Measurements from ENCODE around the gene PLEKHF1. TPM values are rescaled to one million over a fixed set of nuclear protein-coding genes. Genes with fewer than 3 reads are reported as not detected.
"Not testable (repeated sequence)": the region's sequence is repeated elsewhere in the genome, so short reads cannot be mapped to it uniquely, and the experiment has no call there.

The PLEKHF1 gene
- total and polyA plus RNA-seq, 2 experiments from 2014 or later = 10.1 to 25.1 TPM

- no peaks in the 10 kb centered on the region for H3K9me3 Mint-ChIP-seq
- Histone ChIP-seq H2AFZ (no peak overlapping the region), H3F3A (replicated peaks; ENCODE audit: low read depth) (0 out of 2 replicates have a peak, but pooled peaks cover 7% of the 10 kb centered on the region), H3K4me3 (no peak overlapping the region), H3K9me2 (ENCODE audit: insufficient read depth) (no peaks in the 10 kb centered on the region; the same call in 1 of the 2 replicates), H3K27me3 (ENCODE audit: insufficient read depth) (no peaks in the 10 kb centered on the region), H3K4me1 (ENCODE audit: insufficient read depth) (peaks cover 10% of the 10 kb centered on the region), H3K79me2 (replicated peaks; ENCODE audit: insufficient read depth) (peaks cover 52% of the 10 kb centered on the region), H3K27ac (ENCODE audit: low read depth) (no peak overlapping the region), H3K4me2 (no peak overlapping the region), H3K36me3 (ENCODE audit: insufficient read depth) (no peaks in the 10 kb centered on the region), H4K20me1 (replicated peaks; ENCODE audit: insufficient read depth) (no peaks in the 10 kb centered on the region; the same call in none of the 2 replicates)
- H3K27me3 Mint-ChIP-seq (ENCODE audit: insufficient read depth, low read depth, poor library complexity) = peaks cover 6% of the 10 kb centered on the region
- TF ChIP-seq NANOG (IDR thresholded peaks at IDR 0.05; ENCODE audit: borderline replicate concordance) = no peak
- TF ChIP-seq EZH2phosphoT487 (IDR thresholded peaks at IDR 0.05; ENCODE audit: unreplicated experiment) = no peak
- no peak for TF ChIP-seq POLR2AphosphoS5 (IDR thresholded peaks at IDR 0.05; ENCODE audit: low read depth)
- no peak overlapping the region; the same call in 2 of the 3 replicates for H3K4me3 Mint-ChIP-seq
- H3K27ac Mint-ChIP-seq = no peak overlapping the region
- DNase-seq (ENCODE audit: low spot score) (no peak), ATAC-seq (no peak)
- H3K36me3 Mint-ChIP-seq (ENCODE audit: low read depth) = peaks cover 16% of the 10 kb centered on the region
- H3K4me1 Mint-ChIP-seq = peaks cover 33% of the 10 kb centered on the region
Measured at GRCh38 chr19:29670255-29670654, 5.0 kb downstream of the PLEKHF1 start.

GRCh38 chr19:29671026-29671392 is 5.7 kb downstream of the PLEKHF1 start:
- H3K4me3 ChIP-seq; H4K20me1 ChIP-seq (replicated peaks; ENCODE audit: insufficient read depth); ATAC-seq; DNase-seq (ENCODE audit: low spot score); H3K27ac ChIP-seq (ENCODE audit: low read depth); H3K27me3 ChIP-seq (ENCODE audit: insufficient read depth); H3K4me3 Mint-ChIP-seq; H3K4me1 ChIP-seq (ENCODE audit: insufficient read depth); H3K9me2 ChIP-seq (ENCODE audit: insufficient read depth); H3K27me3 Mint-ChIP-seq (ENCODE audit: insufficient read depth, low read depth, poor library complexity); H3K9me3 Mint-ChIP-seq; H3K4me2 ChIP-seq; H3K36me3 ChIP-seq (ENCODE audit: insufficient read depth); H3K27ac Mint-ChIP-seq; H3F3A ChIP-seq (replicated peaks; ENCODE audit: low read depth); H2AFZ ChIP-seq: not testable (repeated sequence)
- peaks cover 33% of the 10 kb centered on the region for H3K4me1 Mint-ChIP-seq
- H3K36me3 Mint-ChIP-seq (ENCODE audit: low read depth) = peaks cover 16% of the 10 kb centered on the region
- H3K79me2 ChIP-seq (replicated peaks; ENCODE audit: insufficient read depth) = peaks cover 52% of the 10 kb centered on the region

GRCh38 chr19:29671393-29672160 is 6.3 kb downstream of the PLEKHF1 start:
- Histone ChIP-seq H3K4me2 (no peak overlapping the region), H3K36me3 (ENCODE audit: insufficient read depth) (no peaks in the 10 kb centered on the region)

More at GRCh38 chr19:29671393-29672160, 6.3 kb downstream of the PLEKHF1 start:
- no peaks in the 10 kb centered on the region; the same call in 1 of the 2 replicates for H3K9me2 ChIP-seq (ENCODE audit: insufficient read depth)
- Mint-ChIP-seq H3K4me1 (peaks cover 31% of the 10 kb centered on the region), H3K27ac (peak overlapping the region; percentile 93), H3K27me3 (ENCODE audit: insufficient read depth, low read depth, poor library complexity) (peaks cover 5% of the 10 kb centered on the region), H3K9me3 (no peaks in the 10 kb centered on the region), H3K36me3 (ENCODE audit: low read depth) (peaks cover 16% of the 10 kb centered on the region), H3K4me3 (no peak overlapping the region; the same call in 2 of the 3 replicates)
- H3F3A ChIP-seq (replicated peaks; ENCODE audit: low read depth) = 0 out of 2 replicates have a peak, but pooled peaks cover 4% of the 10 kb centered on the region
- H2AFZ ChIP-seq = no peak overlapping the region
- no peaks in the 10 kb centered on the region for H3K27me3 ChIP-seq (ENCODE audit: insufficient read depth)
- no peak overlapping the region for H3K27ac ChIP-seq (ENCODE audit: low read depth)
- H4K20me1 ChIP-seq (replicated peaks; ENCODE audit: insufficient read depth) = no peaks in the 10 kb centered on the region; the same call in none of the 2 replicates
- no peak for TF ChIP-seq EZH2phosphoT487 (IDR thresholded peaks at IDR 0.05; ENCODE audit: unreplicated experiment)
- DNase-seq (ENCODE audit: low spot score) (peak; percentile 41), ATAC-seq (peak; percentile 22; the same call in 2 of the 3 replicates)
- no peak overlapping the region for H3K4me3 ChIP-seq
- peaks cover 52% of the 10 kb centered on the region for H3K79me2 ChIP-seq (replicated peaks; ENCODE audit: insufficient read depth)
- peaks cover 7% of the 10 kb centered on the region for H3K4me1 ChIP-seq (ENCODE audit: insufficient read depth)

Data from GM23338 (cell line).